Kidney epithelial cell (primary cell): ENCODE measurements around the gene MYH7. TPM values are rescaled to one million over a fixed set of nuclear protein-coding genes. Genes with fewer than 3 reads are reported as not detected.
"Not testable (repeated sequence)": the region's sequence is repeated elsewhere in the genome, so short reads cannot be mapped to it uniquely, and the experiment has no call there.

ENCODE experiments used
- DNase-seq: peaks from one replicate; pipeline ENCODE4 v3.0.0-alpha.2; 2010; ENCODE audit warnings: low read depth
- H3K27me3 ChIP-seq: 2 replicates; pipeline ENCODE4 v1.6.0; 2011; ENCODE audit warnings: low read length; ENCODE audit not compliant: control insufficient read depth, insufficient read depth
- H3K36me3 ChIP-seq: 2 replicates; pipeline ENCODE4 v1.5.1; 2011; ENCODE audit warnings: low read length; ENCODE audit not compliant: control insufficient read depth, insufficient read depth
- H3K4me3 ChIP-seq: 2 replicates; pipeline ENCODE4 v1.5.1; 2011; ENCODE audit warnings: low read depth, mild to moderate bottlenecking, control low read depth, low read length
- CTCF ChIP-seq: IDR thresholded peaks from 2 replicates; pipeline ENCODE4 v1.5.1; 2011; ENCODE audit warnings: mild to moderate bottlenecking, moderate library complexity, low read length, control low read depth, inconsistent platforms; ENCODE audit not compliant: insufficient read depth, poor library complexity, severe bottlenecking
- total RNA-seq: library from RNA; depleted of rRNA; stranded (reverse); fragments of >200 nt; gene quantifications from 2 replicates; pipeline ENCODE4 v1.2.3, GENCODE V29; 2015

MYH7 gene
- total RNA-seq, 1 donor from 2014 or later, result not detected

- DNase-seq, result no peak
- TF ChIP-seq CTCF, result no peak
- Histone ChIP-seq H3K36me3 (no peaks in the 10 kb centered on the region), H3K4me3 (no peak overlapping the region), H3K27me3 (peaks cover 6% of the 10 kb centered on the region)
Observed at GRCh38 chr14:23405096-23405495, 30.4 kb downstream of the MYH7 start.

GRCh38 chr14:23404331-23404900, 31.0 kb downstream of the MYH7 start:
- no peak for DNase-seq
- peaks cover 6% of the 10 kb centered on the region for H3K27me3 ChIP-seq

GRCh38 chr14:23403908-23404307, 31.6 kb downstream of the MYH7 start:
- no peak for DNase-seq
- H3K27me3 ChIP-seq, result peaks cover 6% of the 10 kb centered on the region

More at GRCh38 chr14:23404331-23404900, 31.0 kb downstream of the MYH7 start:
- no peak overlapping the region for H3K4me3 ChIP-seq
- no peaks in the 10 kb centered on the region for H3K36me3 ChIP-seq
- TF ChIP-seq CTCF, result no peak

GRCh38 chr14:23403139-23403438, 32.4 kb downstream of the MYH7 start:
- H3K36me3 ChIP-seq, result no peaks in the 10 kb centered on the region
- TF ChIP-seq CTCF, result no peak
- H3K27me3 ChIP-seq, result peaks cover 6% of the 10 kb centered on the region
- no peak overlapping the region for H3K4me3 ChIP-seq
- no peak for DNase-seq

More at GRCh38 chr14:23403908-23404307, 31.6 kb downstream of the MYH7 start:
- H3K36me3 ChIP-seq, result no peaks in the 10 kb centered on the region
- TF ChIP-seq CTCF, result no peak
- H3K4me3 ChIP-seq, result no peak overlapping the region

GRCh38 chr14:23402296-23403138, 32.9 kb downstream of the MYH7 start:
- DNase-seq, result no peak
- Histone ChIP-seq H3K27me3 (peaks cover 6% of the 10 kb centered on the region), H3K36me3 (no peaks in the 10 kb centered on the region), H3K4me3 (no peak overlapping the region)
- TF ChIP-seq CTCF, result no peak

GRCh38 chr14:23401291-23401690, 34.2 kb downstream of the MYH7 start:
- Histone ChIP-seq H3K4me3 (no peak overlapping the region), H3K27me3 (peaks cover 8% of the 10 kb centered on the region), H3K36me3 (no peaks in the 10 kb centered on the region)
- no peak for TF ChIP-seq CTCF
- no peak for DNase-seq

- H3K27me3 ChIP-seq, H3K4me3 ChIP-seq, H3K36me3 ChIP-seq, DNase-seq: not testable (repeated sequence)
Observed at GRCh38 chr14:23400496-23401149, 34.8 kb downstream of the MYH7 start.
